ENCODE data around the gene CNOT11.

Gene CNOT11

DNA sequence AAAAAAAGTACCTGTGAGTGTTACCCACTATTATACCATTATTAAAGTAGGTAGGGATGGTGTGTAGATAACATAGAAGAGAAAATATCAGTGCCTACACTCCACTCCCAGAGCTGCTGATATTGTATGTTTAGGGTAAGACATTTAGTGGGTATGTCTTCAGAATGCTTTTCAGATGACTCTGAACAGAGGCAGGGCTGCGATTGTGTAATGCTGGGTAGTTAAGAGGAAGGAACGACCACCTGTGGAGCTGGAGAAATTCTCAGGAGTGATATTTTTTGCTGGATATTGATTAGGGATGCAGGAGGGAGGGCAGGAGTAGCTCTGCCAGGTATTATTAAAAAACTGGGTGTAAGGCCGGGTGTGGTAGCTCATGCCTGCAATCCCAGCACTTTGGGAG, 2.8 kb downstream of the CNOT11 start:
- no peak for DNase-seq
- no peak overlapping the region for H3K4me3 Mint-ChIP-seq
- peaks cover 16% of the 10 kb centered on the region for H3K9me3 Mint-ChIP-seq
- H3K27ac Mint-ChIP-seq = no peak overlapping the region
- H3K4me1 Mint-ChIP-seq = peaks cover 42% of the 10 kb centered on the region
- peaks cover 42% of the 10 kb centered on the region for H3K36me3 Mint-ChIP-seq (ENCODE audit: low read depth)
- no peak for TF ChIP-seq CTCF (IDR thresholded peaks at IDR 0.05)
- peaks cover 3% of the 10 kb centered on the region for H3K27me3 Mint-ChIP-seq (ENCODE audit: low read depth, poor library complexity)

- H3K4me1 Mint-ChIP-seq = peaks cover 36% of the 10 kb centered on the region
- no peak overlapping the region for H3K4me3 Mint-ChIP-seq
- TF ChIP-seq CTCF (IDR thresholded peaks at IDR 0.05) = no peak
- peaks cover 46% of the 10 kb centered on the region for H3K36me3 Mint-ChIP-seq (ENCODE audit: low read depth)
- H3K27ac Mint-ChIP-seq = peak overlapping the region; percentile 55
- peaks cover 16% of the 10 kb centered on the region for H3K9me3 Mint-ChIP-seq
- DNase-seq = no peak
- H3K27me3 Mint-ChIP-seq (ENCODE audit: low read depth, poor library complexity) = peaks cover 3% of the 10 kb centered on the region
Observed at GRCh38 chr2:101256316-101256715, 3.6 kb downstream of the CNOT11 start.

DNA sequence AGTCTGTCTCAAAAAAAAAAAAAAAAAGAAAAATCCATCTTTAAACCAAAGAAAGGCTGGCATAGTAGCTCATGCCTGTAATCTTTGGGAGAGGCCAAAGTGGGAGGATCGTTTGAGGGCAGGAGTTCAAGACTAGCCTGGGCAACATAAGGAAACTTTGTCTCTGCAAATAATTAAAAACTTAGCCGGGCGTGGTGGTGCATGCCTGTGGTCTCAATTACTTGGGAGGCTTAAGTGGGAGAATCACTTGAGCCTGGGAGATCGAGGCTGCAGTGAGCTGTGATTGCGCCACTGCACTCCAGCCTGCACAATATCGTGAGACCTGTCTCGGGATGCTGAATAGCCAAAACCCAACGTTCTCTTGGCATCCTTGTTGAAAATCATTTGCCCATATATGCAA, 6.1 kb downstream of the CNOT11 start:
- Mint-ChIP-seq H3K36me3 (ENCODE audit: low read depth) (peaks cover 63% of the 10 kb centered on the region), H3K4me3 (no peak overlapping the region), H3K4me1 (peaks cover 20% of the 10 kb centered on the region), H3K27me3 (ENCODE audit: low read depth, poor library complexity) (no peaks in the 10 kb centered on the region), H3K27ac (no peak overlapping the region), H3K9me3 (peaks cover 16% of the 10 kb centered on the region)
- DNase-seq = no peak
- no peak for TF ChIP-seq CTCF (IDR thresholded peaks at IDR 0.05)

DNA sequence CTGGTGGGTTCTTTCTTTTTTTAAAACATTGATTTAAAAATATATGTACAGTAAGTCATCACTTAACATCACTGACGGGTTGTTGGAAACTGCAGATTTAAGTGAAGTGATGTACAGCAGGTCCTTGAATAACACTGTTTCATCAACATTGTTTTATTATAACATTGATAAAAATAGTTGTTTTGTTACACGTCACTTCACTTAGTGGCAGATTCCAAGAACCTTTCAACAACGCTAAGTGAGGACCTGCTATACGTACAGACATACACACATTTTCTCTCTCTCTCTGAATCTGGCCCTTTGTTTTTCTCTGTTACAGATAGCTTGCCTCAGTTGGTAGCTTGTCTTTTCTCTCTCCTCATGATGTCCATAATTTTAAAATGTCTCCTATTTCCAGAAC, 9.5 kb downstream of the CNOT11 start:
- Mint-ChIP-seq H3K4me1 (no peaks in the 10 kb centered on the region), H3K4me3 (no peak overlapping the region), H3K27ac (no peak overlapping the region), H3K27me3 (ENCODE audit: low read depth, poor library complexity) (no peaks in the 10 kb centered on the region), H3K36me3 (ENCODE audit: low read depth) (peaks cover 66% of the 10 kb centered on the region), H3K9me3 (peaks cover 16% of the 10 kb centered on the region)
- DNase-seq = no peak
- TF ChIP-seq CTCF (IDR thresholded peaks at IDR 0.05) = no peak

DNA sequence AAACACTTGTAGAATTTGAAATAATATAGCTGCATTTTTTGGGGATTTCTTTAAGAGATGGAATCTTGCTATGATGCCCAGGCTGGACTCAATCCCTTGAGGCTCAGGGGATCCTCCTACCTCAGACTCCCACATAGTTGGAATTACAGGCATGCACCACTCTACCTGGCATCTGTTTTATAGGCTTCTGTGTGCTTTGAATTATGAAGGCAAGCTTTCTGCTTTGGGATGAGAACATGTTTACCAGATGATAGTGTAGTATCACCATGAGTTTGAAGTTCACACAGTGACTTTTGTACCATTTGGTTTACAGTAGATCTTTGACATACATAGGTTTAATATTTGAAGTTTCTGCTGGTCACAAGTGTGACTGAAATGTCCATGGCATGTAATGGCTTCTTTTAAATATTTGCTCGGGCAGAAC, 10.7 kb downstream of the CNOT11 start:
- Mint-ChIP-seq H3K9me3 (peaks cover 9% of the 10 kb centered on the region), H3K36me3 (ENCODE audit: low read depth) (peaks cover 66% of the 10 kb centered on the region), H3K27ac (no peak overlapping the region), H3K27me3 (ENCODE audit: low read depth, poor library complexity) (no peaks in the 10 kb centered on the region), H3K4me1 (no peaks in the 10 kb centered on the region), H3K4me3 (no peak overlapping the region)
- no peak for DNase-seq
- TF ChIP-seq CTCF (IDR thresholded peaks at IDR 0.05) = no peak

DNA sequence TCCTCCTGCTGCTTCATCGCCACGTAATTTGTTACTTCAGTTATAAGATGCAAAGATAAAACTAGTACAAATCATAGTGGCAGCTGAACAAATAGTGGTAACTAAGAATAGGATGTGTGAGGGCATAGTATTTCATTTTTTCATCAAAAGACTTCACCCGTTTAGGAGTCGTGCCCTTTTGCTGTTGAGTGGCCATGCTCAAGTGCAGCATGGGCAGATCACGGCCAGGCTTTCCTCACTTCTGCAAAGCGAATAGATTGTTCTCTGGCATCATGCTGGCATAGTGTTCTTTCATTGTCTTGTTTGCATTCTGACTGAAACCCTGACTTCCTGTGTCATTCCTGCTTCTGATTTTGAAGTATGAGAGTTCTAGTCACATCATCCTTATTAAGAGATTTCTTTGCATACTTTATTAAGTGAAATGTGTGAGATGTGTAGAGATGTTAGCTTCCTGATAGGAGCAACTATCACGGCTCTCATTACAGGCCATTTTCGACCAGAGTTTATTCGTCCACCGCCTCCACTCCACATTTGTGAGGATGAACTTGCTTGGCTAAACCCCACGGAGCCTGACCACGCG, 11.8 kb downstream of the CNOT11 start:
- Mint-ChIP-seq H3K4me3 (no peak overlapping the region), H3K27me3 (ENCODE audit: low read depth, poor library complexity) (no peaks in the 10 kb centered on the region), H3K27ac (peak overlapping the region; percentile 42), H3K9me3 (no peaks in the 10 kb centered on the region), H3K36me3 (ENCODE audit: low read depth) (peaks cover 63% of the 10 kb centered on the region), H3K4me1 (no peaks in the 10 kb centered on the region)
- no peak for DNase-seq
- no peak for TF ChIP-seq CTCF (IDR thresholded peaks at IDR 0.05)

Data from nephron progenitor cell (in vitro differentiated cells).